NCI-H2227 (cell line): Measurements from ENCODE around the gene CAPN13.

Source experiments
- DNase-seq: peaks from one replicate; lab custom pipeline; 2025; ENCODE audit not compliant: unreplicated experiment; lab: John Stamatoyannopoulos, UW

Gene CAPN13

GRCh38 chr2:30789670-30790210 lies 17.5 kb downstream of the CAPN13 start:
- no peak for DNase-seq

GRCh38 chr2:30786923-30787685 lies 20.1 kb downstream of the CAPN13 start:
- DNase-seq, result no peak

GRCh38 chr2:30784682-30785081 lies 22.6 kb downstream of the CAPN13 start:
- no peak for DNase-seq

GRCh38 chr2:30781961-30782533 lies 25.2 kb downstream of the CAPN13 start:
- no peak for DNase-seq

GRCh38 chr2:30781451-30781850 lies 25.8 kb downstream of the CAPN13 start:
- no peak for DNase-seq

GRCh38 chr2:30780776-30781330 lies 26.4 kb downstream of the CAPN13 start:
- DNase-seq, result no peak

- no peak for DNase-seq
These were observed 28.6 kb downstream of the CAPN13 start for GRCh38 chr2:30778611-30779010.

GRCh38 chr2:30777661-30778505 lies 29.4 kb downstream of the CAPN13 start:
- DNase-seq, result no peak

- no peak for DNase-seq
These were observed 30.2 kb downstream of the CAPN13 start for GRCh38 chr2:30776831-30777635.

GRCh38 chr2:30775833-30776232 lies 31.4 kb downstream of the CAPN13 start:
- no peak for DNase-seq

- no peak for DNase-seq
These were observed 35.1 kb downstream of the CAPN13 start for GRCh38 chr2:30772021-30772705.

GRCh38 chr2:30770816-30771576 lies 36.2 kb downstream of the CAPN13 start:
- DNase-seq, result no peak

- DNase-seq, result no peak
These were observed 37.3 kb downstream of the CAPN13 start for GRCh38 chr2:30769891-30770462.

- DNase-seq, result no peak
These were observed 37.8 kb downstream of the CAPN13 start for GRCh38 chr2:30769481-30769780.

- DNase-seq, result no peak
These were observed 38.4 kb downstream of the CAPN13 start for GRCh38 chr2:30768708-30769480.

GRCh38 chr2:30768036-30768686 lies 39.1 kb downstream of the CAPN13 start:
- DNase-seq, result no peak

GRCh38 chr2:30766666-30767065 lies 40.6 kb downstream of the CAPN13 start:
- DNase-seq, result no peak
